Mesenchymal stem cell (in vitro differentiated cells and primary cell): ENCODE data around the gene MUC4.

ENCODE experiments used
- DNase-seq: peaks from one replicate; pipeline ENCODE4 v3.0.0-alpha.2; 2013
- H2AFZ ChIP-seq: one replicate; pipeline ENCODE4 v1.6.1; 2013; ENCODE audit warnings: low read depth, mild to moderate bottlenecking, control low read depth, inconsistent platforms, low read length, moderate library complexity
- H2AK5ac ChIP-seq: 2 replicates; pipeline ENCODE4 v1.6.1; 2013; ENCODE audit warnings: low read length, moderate library complexity, mild to moderate bottlenecking, inconsistent platforms; ENCODE audit not compliant: severe bottlenecking
- H2BK120ac ChIP-seq: one replicate; pipeline ENCODE4 v1.6.1; 2013; ENCODE audit warnings: low read depth, mild to moderate bottlenecking, inconsistent platforms, low read length, moderate library complexity
- H2BK12ac ChIP-seq, 2 experiments: one replicate each; pipeline ENCODE4 v1.6.1; 2013; ENCODE audit warnings: inconsistent platforms in 2 of 2, low read length in 2 of 2, mild to moderate bottlenecking in 2 of 2, moderate library complexity in 2 of 2, control low read depth in 1 of 2
- H2BK15ac ChIP-seq: one replicate; pipeline ENCODE4 v1.6.1; 2013; ENCODE audit warnings: mild to moderate bottlenecking, low read depth, inconsistent platforms; ENCODE audit not compliant: poor library complexity, severe bottlenecking
- H2BK5ac ChIP-seq: 2 replicates; pipeline ENCODE4 v1.6.1; 2013; ENCODE audit warnings: low read depth, mild to moderate bottlenecking, low read length, control low read depth, inconsistent platforms; ENCODE audit not compliant: poor library complexity, severe bottlenecking
- H3K14ac ChIP-seq, 2 experiments: one replicate each; pipeline ENCODE4 v1.6.1; 2013; ENCODE audit warnings: inconsistent platforms in 2 of 2, low read length in 2 of 2, control low read depth in 1 of 2, mild to moderate bottlenecking in 1 of 2, moderate library complexity in 1 of 2
- H3K18ac ChIP-seq, 2 experiments: one replicate each; pipeline ENCODE4 v1.6.1; 2013; ENCODE audit warnings: inconsistent platforms in 2 of 2, low read length in 2 of 2, control low read depth in 1 of 2, low read depth in 1 of 2, mild to moderate bottlenecking in 1 of 2
- H3K23ac ChIP-seq, 2 experiments: one replicate each; pipeline ENCODE4 v1.6.1; 2013; ENCODE audit warnings: inconsistent platforms in 2 of 2, low read length in 2 of 2, mild to moderate bottlenecking in 2 of 2, moderate library complexity in 2 of 2, control low read depth in 1 of 2
- H3K27ac ChIP-seq: 2 replicates; pipeline ENCODE4 v1.5.1; 2013; ENCODE audit warnings: mild to moderate bottlenecking, moderate library complexity, low read length, control low read depth, inconsistent platforms; ENCODE audit not compliant: poor library complexity, severe bottlenecking
- H3K27me3 ChIP-seq, 2 experiments: 2 replicates each; pipeline versions ENCODE4 v1.6.1 to v1.7.0; 2013; ENCODE audit warnings: low read length in 2 of 2, mild to moderate bottlenecking in 2 of 2, moderate library complexity in 2 of 2, control low read depth in 1 of 2, inconsistent platforms in 1 of 2; ENCODE audit not compliant: control insufficient read depth in 1 of 2, insufficient read depth in 1 of 2
- H3K36me3 ChIP-seq, 2 experiments: 2 replicates each; pipeline versions ENCODE4 v1.6.1 to v1.7.0; 2013; ENCODE audit warnings: low read length in 2 of 2, control low read depth in 1 of 2, inconsistent platforms in 1 of 2, low read depth in 1 of 2, mild to moderate bottlenecking in 1 of 2; ENCODE audit not compliant: insufficient read depth in 2 of 2, control insufficient read depth in 1 of 2
- H3K4ac ChIP-seq, 2 experiments: one replicate each; pipeline ENCODE4 v1.6.1; 2013; ENCODE audit warnings: inconsistent platforms in 2 of 2, low read length in 2 of 2, mild to moderate bottlenecking in 2 of 2, moderate library complexity in 2 of 2, control low read depth in 1 of 2, low read depth in 1 of 2
- H3K4me1 ChIP-seq: 2 replicates; pipeline ENCODE4 v1.6.1; 2013; ENCODE audit warnings: low read depth, low read length, control low read depth; ENCODE audit not compliant: control insufficient read depth, insufficient read depth
- H3K4me2 ChIP-seq: 2 replicates; pipeline ENCODE4 v1.6.1; 2013; ENCODE audit warnings: low read length, mild to moderate bottlenecking, inconsistent platforms; ENCODE audit not compliant: poor library complexity, severe bottlenecking
- H3K4me3 ChIP-seq, 2 experiments: 2 replicates each; pipeline versions ENCODE4 v1.5.1 to v1.7.0; 2013; ENCODE audit warnings: low read length in 2 of 2, mild to moderate bottlenecking in 2 of 2, control low read depth in 1 of 2, low read depth in 1 of 2; ENCODE audit not compliant: insufficient read depth in 1 of 2
- H3K79me1 ChIP-seq: replicated peaks from 2 replicates; pipeline ENCODE4 v1.6.1; 2013; ENCODE audit warnings: mild to moderate bottlenecking, control low read depth, low read length, inconsistent platforms; ENCODE audit not compliant: poor library complexity, severe bottlenecking
- H3K9ac ChIP-seq: 2 replicates; pipeline ENCODE4 v1.7.0; 2013; ENCODE audit warnings: mild to moderate bottlenecking, low read length, moderate library complexity
- H3K9me3 ChIP-seq: 2 replicates; pipeline ENCODE4 v1.7.0; 2013; ENCODE audit warnings: mild to moderate bottlenecking, low read length; ENCODE audit not compliant: control insufficient read depth
- H4K8ac ChIP-seq: one replicate; pipeline ENCODE4 v1.6.1; 2013; ENCODE audit warnings: inconsistent platforms, mild to moderate bottlenecking, low read length, moderate library complexity
- H4K91ac ChIP-seq: one replicate; pipeline ENCODE4 v1.6.1; 2013; ENCODE audit warnings: mild to moderate bottlenecking, low read length, inconsistent platforms
- WGBS: methylation state at CpG from one replicate; pipeline ENCODE4 v1.1.7; 2013; ENCODE audit warnings: mixed read lengths; 5-methylcytosine and 5-hydroxymethylcytosine counted together

The MUC4 gene

DNA sequence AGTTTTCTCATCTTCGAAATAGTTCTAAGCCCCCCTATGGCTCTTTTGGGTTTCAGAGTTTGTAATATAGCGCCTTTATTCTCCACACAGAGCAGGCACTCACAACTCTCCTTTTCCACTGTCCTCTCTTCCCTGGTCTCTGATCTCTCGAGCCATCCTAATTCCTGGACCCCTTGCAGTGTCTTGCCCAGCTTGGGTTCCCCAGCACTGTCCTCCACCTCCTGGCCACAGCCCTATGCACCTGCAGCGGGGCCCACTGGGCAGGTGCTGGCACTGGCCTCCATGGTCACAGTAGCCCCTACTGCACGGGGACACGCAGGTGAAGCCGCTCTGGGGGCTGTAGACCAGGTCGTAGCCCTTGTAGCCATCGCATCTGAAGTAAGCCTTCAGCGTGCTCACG is 63.1 kb downstream of the MUC4 start:
- Histone ChIP-seq H2BK12ac (no peak overlapping the region), H4K8ac (no peak overlapping the region), H3K79me1 (no peaks in the 10 kb centered on the region), H3K36me3 (no peaks in the 10 kb centered on the region), H3K4ac (no peak overlapping the region), H2BK5ac (no peak overlapping the region), H3K4me1 (peaks cover 2% of the 10 kb centered on the region), H3K14ac (peak overlapping the region in 1 of 2 experiments; percentile 58), H3K23ac (no peak overlapping the region), H3K4me2 (no peak overlapping the region), H3K9me3 (no peaks in the 10 kb centered on the region), H3K27me3 (peaks cover 19 to 33% of the 10 kb centered on the region in 2 experiments), H3K9ac (no peak overlapping the region), H2BK15ac (no peak overlapping the region), H3K4me3 (no peak overlapping the region), H2AFZ (no peak overlapping the region), H2AK5ac (no peak overlapping the region), H4K91ac (peak overlapping the region; percentile 61), H3K18ac (no peak overlapping the region), H2BK120ac (no peak overlapping the region), H3K27ac (no peak overlapping the region)
- 95% methylated on average over 11 of the region's 11 CpGs for WGBS
- no peak for DNase-seq

DNA sequence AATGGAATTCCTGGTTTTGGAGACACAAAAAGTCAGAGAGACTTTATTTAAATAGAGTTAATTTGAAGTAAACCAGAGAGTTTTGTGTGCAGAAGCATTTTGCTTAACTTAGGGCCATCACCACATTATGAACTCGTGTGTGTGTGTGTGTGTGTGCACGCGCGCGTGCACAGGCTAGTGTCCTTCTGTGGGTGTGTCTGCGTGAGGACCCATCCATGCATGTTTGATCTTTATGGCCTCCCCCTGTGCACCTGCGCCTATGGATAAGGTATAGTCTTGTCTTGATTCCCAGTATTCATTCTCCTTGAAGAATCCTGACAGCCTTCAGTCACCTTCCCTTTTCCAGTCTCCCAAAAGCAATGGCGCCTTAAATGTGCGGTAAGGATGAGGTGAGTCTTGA is 65.0 kb downstream of the MUC4 start:
- Histone ChIP-seq H3K4me1 (peaks cover 2% of the 10 kb centered on the region), H4K8ac (no peak overlapping the region), H4K91ac (no peak overlapping the region), H2AFZ (no peak overlapping the region), H3K4ac (no peak overlapping the region), H3K79me1 (no peaks in the 10 kb centered on the region), H3K9me3 (no peaks in the 10 kb centered on the region), H2BK5ac (no peak overlapping the region), H3K4me3 (no peak overlapping the region), H3K27ac (no peak overlapping the region), H3K18ac (no peak overlapping the region), H3K27me3 (peaks cover 19 to 28% of the 10 kb centered on the region in 2 experiments), H2BK15ac (no peak overlapping the region), H3K23ac (no peak overlapping the region), H3K4me2 (no peak overlapping the region), H2AK5ac (no peak overlapping the region), H3K14ac (no peak overlapping the region), H3K9ac (no peak overlapping the region), H2BK12ac (no peak overlapping the region), H2BK120ac (no peak overlapping the region), H3K36me3 (no peaks in the 10 kb centered on the region)
- WGBS, result 91% methylated on average over 9 of the region's 9 CpGs
- no peak for DNase-seq

GRCh38 chr3:195746346-195746745 is 65.4 kb downstream of the MUC4 start:
- 91% methylated on average over 8 of the region's 8 CpGs for WGBS

DNA sequence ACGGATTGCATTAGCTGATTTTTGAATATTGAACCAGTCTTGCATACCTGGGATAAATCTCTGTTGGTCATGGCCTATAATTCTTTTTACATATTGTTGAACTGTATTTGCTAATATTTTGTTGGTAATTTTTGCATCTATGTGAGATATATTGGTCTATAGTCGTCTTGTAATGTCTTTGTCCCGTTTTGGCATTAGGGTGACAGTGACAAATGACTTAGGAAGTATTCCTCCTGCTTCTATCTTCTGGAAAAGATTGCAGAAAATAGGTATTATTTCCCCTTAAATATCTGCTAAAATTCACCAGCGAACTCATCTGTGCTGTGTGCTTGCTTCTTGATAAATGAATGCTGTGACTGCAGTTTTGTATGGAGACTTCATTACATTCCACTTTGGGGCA is 67.3 kb downstream of the MUC4 start:
- no peak overlapping the region for H3K4ac ChIP-seq
- H2BK12ac ChIP-seq, result no peak overlapping the region
- H2BK15ac ChIP-seq, result no peak overlapping the region
- no peak overlapping the region for H2BK5ac ChIP-seq
- DNase-seq, result no peak
- H3K23ac ChIP-seq, result no peak overlapping the region
- no peak overlapping the region for H4K91ac ChIP-seq
- H3K27me3 ChIP-seq, result peaks cover 19 to 28% of the 10 kb centered on the region in 2 experiments
- no peak overlapping the region for H3K27ac ChIP-seq
- no peak overlapping the region for H2AK5ac ChIP-seq
- no peak overlapping the region for H4K8ac ChIP-seq
- H3K4me1 ChIP-seq, result peaks cover 2% of the 10 kb centered on the region
- H3K14ac ChIP-seq, result no peak overlapping the region
- no peaks in the 10 kb centered on the region for H3K79me1 ChIP-seq
- H3K18ac ChIP-seq, result no peak overlapping the region
- H3K9me3 ChIP-seq, result no peaks in the 10 kb centered on the region
- H3K4me2 ChIP-seq, result no peak overlapping the region
- no peak overlapping the region for H2AFZ ChIP-seq
- 80% methylated on average over 4 of the region's 4 CpGs for WGBS
- no peaks in the 10 kb centered on the region for H3K36me3 ChIP-seq
- H3K4me3 ChIP-seq, result no peak overlapping the region
- H2BK120ac ChIP-seq, result no peak overlapping the region
- no peak overlapping the region for H3K9ac ChIP-seq

More at GRCh38 chr3:195746346-195746745, 65.4 kb downstream of the MUC4 start:
- no peak overlapping the region for H4K91ac ChIP-seq
- no peak overlapping the region for H3K4ac ChIP-seq
- H3K4me1 ChIP-seq, result peaks cover 2% of the 10 kb centered on the region
- H3K36me3 ChIP-seq, result no peaks in the 10 kb centered on the region
- no peak overlapping the region for H2AK5ac ChIP-seq
- no peaks in the 10 kb centered on the region for H3K79me1 ChIP-seq
- H3K14ac ChIP-seq, result no peak overlapping the region
- no peak overlapping the region for H3K27ac ChIP-seq
- H2BK5ac ChIP-seq, result no peak overlapping the region
- no peak overlapping the region for H3K4me2 ChIP-seq
- no peak overlapping the region for H2BK15ac ChIP-seq
- H3K4me3 ChIP-seq, result no peak overlapping the region
- no peak overlapping the region for H3K9ac ChIP-seq
- peaks cover 19 to 28% of the 10 kb centered on the region in 2 experiments for H3K27me3 ChIP-seq
- no peak overlapping the region for H3K23ac ChIP-seq
- no peak overlapping the region for H2BK12ac ChIP-seq
- H2BK120ac ChIP-seq, result no peak overlapping the region
- no peak overlapping the region for H2AFZ ChIP-seq
- no peak overlapping the region for H3K18ac ChIP-seq
- DNase-seq, result no peak
- H4K8ac ChIP-seq, result no peak overlapping the region
- H3K9me3 ChIP-seq, result no peaks in the 10 kb centered on the region
